Colonic mucosa (tissue), 4 donors: Measurements from ENCODE around the gene SLCO4A1. TPM values are rescaled to one million over a fixed set of nuclear protein-coding genes. Genes with fewer than 3 reads are reported as not detected.
A peak's percentile ranks its signal among the peaks of the same experiment; 100 is the strongest.

Source experiments
- DNase-seq: peaks from one replicate; pipeline ENCODE4 v3.0.0-alpha.2; 2020
- H3K27ac ChIP-seq: fragments of 200-600 bp; one replicate; pipeline ENCODE4 v1.8.0; 2021
- H3K27me3 ChIP-seq: fragments of 200-600 bp; one replicate; pipeline ENCODE4 v1.8.0; 2021
- H3K36me3 ChIP-seq: fragments of 200-600 bp; one replicate; pipeline ENCODE4 v1.8.0; 2021
- H3K4me1 ChIP-seq: fragments of 200-600 bp; one replicate; pipeline ENCODE4 v1.8.0; 2021; ENCODE audit warnings: mild to moderate bottlenecking
- H3K4me3 ChIP-seq: fragments of 200-600 bp; one replicate; pipeline ENCODE4 v1.8.0; 2021
- H3K9ac ChIP-seq, 2 donors: one replicate each; pipeline ENCODE4 v1.7.0; 2013; ENCODE audit warnings: control low read depth in 2 of 2, low read depth in 2 of 2, low read length in 2 of 2
- H3K9me3 ChIP-seq: fragments of 200-600 bp; one replicate; pipeline ENCODE4 v1.8.0; 2021
- CTCF ChIP-seq: fragments of 200-600 bp; IDR thresholded peaks from one replicate; pipeline ENCODE4 v1.8.0; 2022; ENCODE audit warnings: antibody characterized with exemption, mild to moderate bottlenecking
- intact Hi-C: fragments of 100-400 bp; cut with DNase I; formaldehyde crosslinking; loops from one replicate; pipeline ENCODE4 v1.14.1; 2022
- total RNA-seq, 2 donors: library from RNA; stranded (reverse); fragmentation: NEBNext Ultra II Directional in 1 of 2; extraction: Animal tissue kit (Norgen Biotek cat#: 25700) in 1 of 2; gene quantifications; one replicate each; pipeline ENCODE4 v1.2.1, GENCODE V29; 2021
- donor health status: healthy.
- donor health status: DM: no; HTN: no; CAD: no.
- donor health status: DM: no; HTN: no; CAD: no.

SLCO4A1 gene
- total RNA-seq, 2 donors from 2014 or later = 39.7 to 42.9 TPM

DNA sequence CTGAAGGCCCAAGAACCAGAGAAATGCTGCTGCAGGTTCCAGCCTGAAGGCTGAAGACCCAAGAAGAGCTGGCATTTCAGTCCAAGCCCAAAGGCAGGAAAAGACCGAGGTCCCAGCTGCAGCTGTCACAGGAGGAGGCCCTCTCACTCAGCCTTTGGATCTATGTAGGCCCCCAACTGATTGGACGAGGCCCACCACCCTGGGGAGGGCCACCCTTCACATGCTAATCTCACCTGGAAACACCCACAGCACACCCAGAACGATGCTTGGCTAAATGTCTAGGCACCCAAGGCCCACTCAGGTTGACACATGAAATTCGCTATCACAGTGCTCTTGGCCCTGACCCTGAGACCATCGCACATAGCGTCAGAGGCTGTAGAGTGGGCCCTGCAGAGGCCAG lies 6.8 kb downstream of the SLCO4A1 start:
- H3K9me3 ChIP-seq = no peaks in the 10 kb centered on the region
- intact Hi-C loops = no loop called here
- no peak for TF ChIP-seq CTCF
- DNase-seq = no peak
- H3K4me1 ChIP-seq = peaks cover 42% of the 10 kb centered on the region
- no peak overlapping the region for H3K9ac ChIP-seq
- no peak overlapping the region for H3K4me3 ChIP-seq
- no peaks in the 10 kb centered on the region for H3K27me3 ChIP-seq
- no peak overlapping the region for H3K27ac ChIP-seq
- H3K36me3 ChIP-seq = no peaks in the 10 kb centered on the region

GRCh38 chr20:62650551-62651284 lies 8.4 kb downstream of the SLCO4A1 start:
- intact Hi-C loops = no loop called here
- Histone ChIP-seq H3K9ac (peak overlapping the region; percentile 40 to 72), H3K4me3 (no peak overlapping the region), H3K4me1 (peaks cover 32% of the 10 kb centered on the region), H3K27ac (peak overlapping the region; percentile 98), H3K36me3 (no peaks in the 10 kb centered on the region), H3K9me3 (no peaks in the 10 kb centered on the region), H3K27me3 (no peaks in the 10 kb centered on the region)
- no peak for TF ChIP-seq CTCF
- no peak for DNase-seq

DNA sequence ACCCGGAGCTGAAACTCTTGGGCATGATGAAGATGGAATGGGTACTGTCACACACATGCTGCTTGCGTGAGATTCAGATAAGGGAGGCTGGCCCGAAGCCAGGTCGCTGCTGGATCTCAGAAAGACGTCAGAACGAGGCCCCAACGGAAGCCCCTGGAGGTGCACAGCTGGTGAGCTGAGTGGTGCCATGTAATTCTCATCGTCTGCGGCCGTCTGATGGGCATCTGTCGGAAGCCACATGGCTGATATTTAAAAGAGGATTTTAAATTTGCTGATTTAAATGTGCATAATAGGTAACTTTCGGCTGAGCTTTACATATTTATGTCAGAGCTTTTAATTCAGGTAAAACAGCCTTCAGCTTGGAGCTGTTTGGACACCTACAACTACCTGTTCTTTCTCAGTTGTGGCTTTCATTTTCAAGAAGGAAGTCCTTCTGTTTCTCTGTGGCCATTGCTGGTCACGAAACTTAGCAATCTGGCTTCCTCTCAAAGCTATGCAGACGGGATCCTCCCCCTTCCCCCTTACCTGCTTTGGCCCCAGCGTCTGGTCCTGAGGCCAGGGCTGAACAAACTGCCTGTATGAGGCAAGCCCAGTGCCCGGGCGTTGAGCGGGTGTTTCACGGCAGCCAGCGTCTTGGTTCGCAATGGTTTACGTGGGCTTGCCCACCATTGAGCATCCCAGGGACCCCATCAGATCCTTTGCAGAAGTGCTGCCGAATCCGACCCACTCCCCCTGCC lies 9.2 kb downstream of the SLCO4A1 start:
- Histone ChIP-seq H3K9ac (peak overlapping the region; percentile 72), H3K4me3 (peak overlapping the region; percentile 6), H3K27ac (peak overlapping the region; percentile 98), H3K27me3 (no peaks in the 10 kb centered on the region), H3K4me1 (peaks cover 27% of the 10 kb centered on the region), H3K9me3 (no peaks in the 10 kb centered on the region), H3K36me3 (no peaks in the 10 kb centered on the region)
- no peak for TF ChIP-seq CTCF
- intact Hi-C loops = no loop called here
- peak; percentile 68 for DNase-seq

DNA sequence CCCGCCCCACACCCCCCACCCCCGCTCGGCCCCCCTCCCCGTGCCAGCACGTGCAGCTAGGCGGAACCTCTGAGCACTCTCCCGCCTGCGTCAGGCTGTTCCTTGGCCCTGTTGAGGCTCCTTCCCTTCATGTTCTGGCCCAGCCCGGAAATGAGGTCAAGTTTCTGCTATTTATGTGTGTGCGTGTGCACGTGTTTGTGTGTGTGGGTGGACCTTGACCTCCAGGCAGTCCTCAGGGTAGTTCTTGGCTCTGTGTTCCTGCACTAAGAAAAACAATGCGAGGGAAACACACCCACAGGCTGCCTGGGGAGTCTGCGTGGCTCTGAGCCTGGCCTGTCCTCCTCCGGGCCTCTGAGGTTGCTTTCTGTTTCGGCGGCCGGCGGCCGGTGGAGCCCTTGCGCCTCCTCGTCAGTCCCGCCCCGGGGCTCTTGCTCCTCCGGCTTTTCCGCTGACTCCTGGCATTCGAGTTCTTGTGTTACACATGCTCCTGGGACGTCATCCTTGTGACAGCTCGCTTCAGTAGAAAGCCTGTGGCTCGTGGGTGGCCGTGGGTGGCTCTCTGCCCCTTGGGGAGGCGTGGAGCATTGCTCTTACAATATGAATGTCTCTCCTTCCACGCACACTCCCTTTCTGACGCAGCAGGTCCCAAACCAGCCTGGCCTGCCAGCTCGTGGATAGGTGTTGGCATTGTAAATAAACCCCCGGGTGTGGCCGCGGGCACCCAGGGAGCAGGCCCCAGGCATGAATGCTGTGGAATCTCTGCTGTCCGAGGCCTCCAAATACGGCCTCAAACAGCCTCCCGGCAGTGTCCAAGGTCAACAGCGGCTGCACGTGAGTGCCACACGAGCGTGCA lies 10.0 kb downstream of the SLCO4A1 start:
- intact Hi-C loops = no loop called here

More for the DNA sequence above, 10.0 kb downstream of the SLCO4A1 start:
- peak overlapping the region; percentile 25 for H3K4me3 ChIP-seq
- H3K9me3 ChIP-seq = no peaks in the 10 kb centered on the region
- TF ChIP-seq CTCF = no peak
- peak overlapping the region; percentile 98 for H3K27ac ChIP-seq
- H3K9ac ChIP-seq = peak overlapping the region; percentile 67 to 94
- peaks cover 19% of the 10 kb centered on the region for H3K4me1 ChIP-seq
- no peaks in the 10 kb centered on the region for H3K27me3 ChIP-seq
- H3K36me3 ChIP-seq = no peaks in the 10 kb centered on the region
- DNase-seq = peak; percentile 94
